ENCODE data around the gene UGT2A1. TPM values are rescaled to one million over a fixed set of nuclear protein-coding genes. Genes with fewer than 3 reads are reported as not detected.

The UGT2A1 gene
- total and polyA plus RNA-seq, 2 donors (not counting 1 experiment from before 2014, with no cell fraction given) = not detected

DNA sequence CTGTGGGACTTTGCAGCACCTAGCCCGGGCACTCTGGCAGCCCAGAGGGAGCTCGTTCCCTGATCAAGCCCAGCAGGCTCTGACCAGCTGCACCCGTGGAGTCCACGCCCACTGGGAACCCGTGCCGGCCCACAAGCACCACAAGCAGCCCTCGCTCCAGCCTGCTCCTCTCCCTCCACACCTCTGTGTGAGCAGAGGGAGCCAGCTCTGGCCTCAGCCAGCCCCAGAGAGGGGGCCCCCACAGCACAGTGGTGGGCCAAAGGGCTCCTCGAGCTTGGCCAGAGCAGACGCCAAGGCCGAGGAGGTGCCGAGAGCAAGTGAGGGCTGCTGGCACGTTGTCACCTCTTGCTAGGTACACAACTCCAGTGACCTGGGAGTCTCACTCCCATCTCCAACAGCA is 5.1 kb upstream of the UGT2A1 start:
- TF ChIP-seq, protein P1, sequence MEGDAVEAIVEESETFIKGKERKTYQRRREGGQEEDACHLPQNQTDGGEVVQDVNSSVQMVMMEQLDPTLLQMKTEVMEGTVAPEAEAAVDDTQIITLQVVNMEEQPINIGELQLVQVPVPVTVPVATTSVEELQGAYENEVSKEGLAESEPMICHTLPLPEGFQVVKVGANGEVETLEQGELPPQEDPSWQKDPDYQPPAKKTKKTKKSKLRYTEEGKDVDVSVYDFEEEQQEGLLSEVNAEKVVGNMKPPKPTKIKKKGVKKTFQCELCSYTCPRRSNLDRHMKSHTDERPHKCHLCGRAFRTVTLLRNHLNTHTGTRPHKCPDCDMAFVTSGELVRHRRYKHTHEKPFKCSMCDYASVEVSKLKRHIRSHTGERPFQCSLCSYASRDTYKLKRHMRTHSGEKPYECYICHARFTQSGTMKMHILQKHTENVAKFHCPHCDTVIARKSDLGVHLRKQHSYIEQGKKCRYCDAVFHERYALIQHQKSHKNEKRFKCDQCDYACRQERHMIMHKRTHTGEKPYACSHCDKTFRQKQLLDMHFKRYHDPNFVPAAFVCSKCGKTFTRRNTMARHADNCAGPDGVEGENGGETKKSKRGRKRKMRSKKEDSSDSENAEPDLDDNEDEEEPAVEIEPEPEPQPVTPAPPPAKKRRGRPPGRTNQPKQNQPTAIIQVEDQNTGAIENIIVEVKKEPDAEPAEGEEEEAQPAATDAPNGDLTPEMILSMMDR (IDR thresholded peaks at IDR 0.05) = no peak
- TF ChIP-seq EZH2 (IDR thresholded peaks at IDR 0.05; ENCODE audit: borderline replicate concordance, insufficient read depth, low read depth, low read length, poor library complexity, severe bottlenecking) = no peak
- ATAC-seq (ENCODE audit: low read depth) (no peak), DNase-seq (no peak)
- Mint-ChIP-seq H3K9me3 (ENCODE audit: insufficient read depth) (peaks cover 2% of the 10 kb centered on the region), H3K4me1 (no peaks in the 10 kb centered on the region), H3K27me3 (no peaks in the 10 kb centered on the region), H3K27ac (no peak overlapping the region), H3K4me3 (no peak overlapping the region)
- H4K20me1 ChIP-seq (ENCODE audit: control insufficient read depth, insufficient read depth, low read length, poor library complexity, severe bottlenecking) = no peaks in the 10 kb centered on the region
- 85% methylated on average over 12 of the region's 12 CpGs for WGBS (ENCODE audit: insufficient coverage)
- no peak overlapping the region for H3K4me3 ChIP-seq (ENCODE audit: control extremely low read depth in 1 of 5, extremely low read depth in 1 of 5, insufficient read depth in 1 of 5, low read depth in 2 of 5, low read length in 4 of 5)
- no peak overlapping the region for H3K27ac ChIP-seq (ENCODE audit: low read length in 2 of 2)
- no peaks in the 10 kb centered on the region for H3K79me2 ChIP-seq (ENCODE audit: control insufficient read depth, insufficient read depth, low read length)
- ChIA-PET POLR2A (no interaction called here), CTCF (no interaction called here)
- H3K27me3 ChIP-seq (replicated peaks in 1 of 4; ENCODE audit: control extremely low read depth in 1 of 4, control insufficient read depth in 3 of 4, insufficient read depth in 4 of 4, low read length in 3 of 4) = no peaks in the 10 kb centered on the region
- H2AFZ ChIP-seq (ENCODE audit: insufficient read depth, low read depth, low read length, poor library complexity, severe bottlenecking) = no peak overlapping the region
- no peaks in the 10 kb centered on the region for H3K4me1 ChIP-seq (ENCODE audit: control insufficient read depth in 2 of 2, insufficient read depth in 2 of 2, low read length in 2 of 2)
- intact Hi-C loops (cut with micrococcal nuclease) = no loop called here
- H3K36me3 ChIP-seq (replicated peaks in 1 of 2; ENCODE audit: control extremely low read depth in 1 of 2, control insufficient read depth in 1 of 2, extremely low read depth in 1 of 2, insufficient read depth in 2 of 2, low read length in 1 of 2) = no peaks in the 10 kb centered on the region
- H3K4me2 ChIP-seq (replicated peaks; ENCODE audit: low read depth, low read length, poor library complexity, severe bottlenecking) = no peak overlapping the region
- no peak overlapping the region for H3K9ac ChIP-seq (ENCODE audit: low read length)
- H3K9me3 ChIP-seq (ENCODE audit: control extremely low read depth in 1 of 3, control insufficient read depth in 2 of 3, insufficient read depth in 1 of 3, low read length in 2 of 3) = peaks cover 0 to 7% (median 0%) of the 10 kb centered on the region in 3 donors

- no peak overlapping the region for H3K4me3 Mint-ChIP-seq
- Histone ChIP-seq H2AFZ (ENCODE audit: insufficient read depth, low read depth, low read length, poor library complexity, severe bottlenecking) (no peak overlapping the region), H3K36me3 (replicated peaks in 1 of 2; ENCODE audit: control extremely low read depth in 1 of 2, control insufficient read depth in 1 of 2, extremely low read depth in 1 of 2, insufficient read depth in 2 of 2, low read length in 1 of 2) (no peaks in the 10 kb centered on the region), H3K9me3 (ENCODE audit: control extremely low read depth in 1 of 3, control insufficient read depth in 2 of 3, insufficient read depth in 1 of 3, low read length in 2 of 3) (peaks cover 0 to 7% (median 0%) of the 10 kb centered on the region in 3 donors), H4K20me1 (ENCODE audit: control insufficient read depth, insufficient read depth, low read length, poor library complexity, severe bottlenecking) (no peaks in the 10 kb centered on the region), H3K27ac (ENCODE audit: low read length in 2 of 2) (no peak overlapping the region), H3K4me3 (ENCODE audit: control extremely low read depth in 1 of 5, extremely low read depth in 1 of 5, insufficient read depth in 1 of 5, low read depth in 2 of 5, low read length in 4 of 5) (no peak overlapping the region), H3K4me1 (ENCODE audit: control insufficient read depth in 2 of 2, insufficient read depth in 2 of 2, low read length in 2 of 2) (no peaks in the 10 kb centered on the region), H3K79me2 (ENCODE audit: control insufficient read depth, insufficient read depth, low read length) (no peaks in the 10 kb centered on the region), H3K4me2 (replicated peaks; ENCODE audit: low read depth, low read length, poor library complexity, severe bottlenecking) (no peak overlapping the region), H3K27me3 (replicated peaks in 1 of 4; ENCODE audit: control extremely low read depth in 1 of 4, control insufficient read depth in 3 of 4, insufficient read depth in 4 of 4, low read length in 3 of 4) (no peaks in the 10 kb centered on the region), H3K9ac (ENCODE audit: low read length) (no peak overlapping the region)
- TF ChIP-seq, protein P1 (IDR thresholded peaks at IDR 0.05) = no peak
- TF ChIP-seq EZH2 (IDR thresholded peaks at IDR 0.05; ENCODE audit: borderline replicate concordance, insufficient read depth, low read depth, low read length, poor library complexity, severe bottlenecking) = no peak
- H3K27me3 Mint-ChIP-seq = no peaks in the 10 kb centered on the region
- no peak for DNase-seq
- H3K27ac Mint-ChIP-seq = no peak overlapping the region
- H3K9me3 Mint-ChIP-seq (ENCODE audit: insufficient read depth) = no peaks in the 10 kb centered on the region
- no peaks in the 10 kb centered on the region for H3K4me1 Mint-ChIP-seq
- ChIA-PET POLR2A (no interaction called here), CTCF (no interaction called here)
- intact Hi-C loops (cut with micrococcal nuclease) = no loop called here
- ATAC-seq (ENCODE audit: low read depth) = no peak
- WGBS (ENCODE audit: insufficient coverage) = 79% methylated on average over 4 of the region's 6 CpGs
These were observed 3.7 kb upstream of the UGT2A1 start for GRCh38 chr4:69656653-69657158.

All from B cell (primary cell).